K562 (cell line): Measurements from ENCODE around the gene MED29. TPM values are rescaled to one million over a fixed set of nuclear protein-coding genes. Genes with fewer than 3 reads are reported as not detected.

ENCODE experiments used
- BRD9 ChIP-seq: fragments of 450-650 bp; IDR thresholded peaks from 2 replicates; pipeline ENCODE4 v1.6.1; 2018; ENCODE audit warnings: low read depth; ENCODE audit not compliant: partially characterized antibody
- CAMTA2 ChIP-seq: fragments of 250-450 bp; sonication (Bioruptor Pico); conservative IDR thresholded peaks from 2 replicates; pipeline ENCODE4 v1.5.1; 2022
- CCNT2 ChIP-seq: IDR thresholded peaks from 2 replicates; pipeline ENCODE4 v1.6.1; 2011; ENCODE audit warnings: borderline replicate concordance, low read depth, mild to moderate bottlenecking, moderate library complexity, mixed read lengths, low read length; ENCODE audit not compliant: insufficient read length; ENCODE audit errors: extremely low read depth
- CHD1 ChIP-seq: fragments of 200-600 bp; sonication (generic); IDR thresholded peaks from one replicate; pipeline ENCODE4 v1.6.1; 2012; ENCODE audit warnings: mild to moderate bottlenecking, moderate library complexity, low read length, inconsistent platforms
- CTCFL ChIP-seq: IDR thresholded peaks from 2 replicates; pipeline ENCODE4 v1.6.1; 2011; ENCODE audit warnings: borderline replicate concordance, low read depth, mild to moderate bottlenecking, moderate library complexity, low read length; ENCODE audit not compliant: insufficient read depth, poor library complexity, severe bottlenecking
- E2F8 ChIP-seq: fragments of 450-650 bp; IDR thresholded peaks from 2 replicates; pipeline ENCODE4 v1.7.1; 2018; ENCODE audit warnings: mild to moderate bottlenecking, low read depth; ENCODE audit not compliant: partially characterized antibody
- EHMT2 ChIP-seq: fragments of 450-650 bp; IDR thresholded peaks from 2 replicates; pipeline ENCODE4 v1.6.1; 2018; ENCODE audit warnings: antibody characterized with exemption
- GATAD2A ChIP-seq: fragments of 450-650 bp; IDR thresholded peaks from 2 replicates; pipeline ENCODE4 v1.6.1; 2017
- HOXB6 ChIP-seq: fragments of 250-450 bp; sonication (Bioruptor Pico); IDR thresholded peaks from 2 replicates; pipeline ENCODE4 v1.5.1; 2022; ENCODE audit warnings: mild to moderate bottlenecking, borderline replicate concordance
- MAFF ChIP-seq: IDR thresholded peaks from 2 replicates; pipeline ENCODE4 v1.6.1; 2012; ENCODE audit warnings: low read length, improper control_type of control experiment
- MAFG ChIP-seq: fragments of 450-650 bp; conservative IDR thresholded peaks from 2 replicates; pipeline ENCODE4 v1.6.1; 2016; ENCODE audit warnings: missing genetic modification characterization, missing compliant biosample characterization
- MYNN ChIP-seq, 2 experiments: sonication (generic); formaldehyde crosslinking in 1 of 2; IDR thresholded peaks; 2 replicates each; pipeline versions ENCODE4 v1.5.0 to v1.6.1; 2016 to 2020; ENCODE audit warnings: antibody characterized with exemption in 1 of 2, missing genetic modification reagents in 1 of 2
- PHF20 ChIP-seq: fragments of 450-650 bp; IDR thresholded peaks from 2 replicates; pipeline ENCODE4 v1.6.1; 2018; ENCODE audit not compliant: partially characterized antibody
- PHF21A ChIP-seq: fragments of 450-650 bp; IDR thresholded peaks from 2 replicates; pipeline ENCODE4 v1.6.1; 2017; ENCODE audit warnings: low read depth, borderline replicate concordance
- RBFOX2 ChIP-seq: fragments of 200-400 bp; formaldehyde crosslinking; IDR thresholded peaks from 2 replicates; pipeline ENCODE4 v1.6.1; 2017; ENCODE audit warnings: low read depth, mild to moderate bottlenecking, low read length, moderate library complexity
- ZNF57 ChIP-seq: fragments of 450-650 bp; formaldehyde crosslinking; IDR thresholded peaks from 2 replicates; pipeline ENCODE4 v1.4.0; 2020; ENCODE audit warnings: mild to moderate bottlenecking, moderate library complexity
- ZNF592 ChIP-seq: fragments of 450-650 bp; IDR thresholded peaks from 2 replicates; pipeline ENCODE4 v1.6.1; 2017; ENCODE audit warnings: antibody characterized with exemption, mild to moderate bottlenecking
- ZNF668 ChIP-seq: fragments of 250-450 bp; sonication (Bioruptor Pico); IDR thresholded peaks from 2 replicates; pipeline ENCODE4 v1.8.0; 2022; ENCODE audit warnings: mild to moderate bottlenecking, inconsistent platforms
- polyA plus RNA-seq, 8 experiments: library from polyadenylated mRNA; depleted of rRNA in 4 of 8; stranded (reverse) in 5 of 8; unstranded in 3 of 8; fragments of >200 nt; fragmentation: Nextera tagmentation in 2 of 8; fragmentation: Illumina TruSeq in 1 of 8; extraction: Ambion mirVana in 2 of 8; extraction: Trizol in 1 of 8; gene quantifications; 2 replicates each; pipeline versions ENCODE4 v1.2.1 to v1.2.3, GENCODE V29; 2011 to 2014; ENCODE audit warnings: inconsistent platforms in 1 of 8, missing spikeins in 1 of 8
- total RNA-seq, 7 experiments: library from RNA; depleted of rRNA in 6 of 7; stranded (reverse); fragments of >200 nt in 6 of 7; fragmentation: Illumina TruSeq in 2 of 7; extraction: Trizol in 2 of 7; gene quantifications; 2 replicates each; pipeline versions ENCODE4 v1.2.1 to v1.2.3, GENCODE V29; 2011 to 2021; ENCODE audit warnings: low replicate concordance in 1 of 7

MED29 gene
- total and polyA plus RNA-seq, 9 of the 15 experiments (the other 6 are each of a cell fraction or from before 2014, with no cell fraction given): 1.8 to 22.6 (median 12.4) TPM

- TF ChIP-seq BRD9: no peak
- 0 out of 2 replicates have a peak, but pooled peaks have one; percentile 58 for TF ChIP-seq PHF21A
- peak; percentile 71; the same call in 1 of the 2 replicates for TF ChIP-seq MYNN (IDR thresholded peaks at IDR 0.05)
- no peak for TF ChIP-seq MYNN (CRISPR knock-in tag; IDR thresholded peaks at IDR 0.05)
- TF ChIP-seq CCNT2: peak; percentile 59
- TF ChIP-seq MAFG: no peak
- TF ChIP-seq CAMTA2 (CRISPR knock-in tag): no peak
- 0 out of 2 replicates have a peak, but pooled peaks have one; percentile 39 for TF ChIP-seq GATAD2A
- no peak for TF ChIP-seq ZNF57 (CRISPR knock-in tag)
- TF ChIP-seq EHMT2: no peak
- peak; percentile 96 for TF ChIP-seq RBFOX2
- TF ChIP-seq PHF20: peak; percentile 71
- no peak for TF ChIP-seq ZNF592
- TF ChIP-seq CTCFL: no peak
- no peak for TF ChIP-seq E2F8
- TF ChIP-seq ZNF668 (CRISPR knock-in tag): no peak
- TF ChIP-seq MAFF: no peak
- TF ChIP-seq HOXB6 (CRISPR knock-in tag): no peak
- TF ChIP-seq CHD1: no peak
These were observed at the start of gene MED29, which contains the start of gene PAF1 (continued) for GRCh38 chr19:39390751-39391437.
